H9 (cell line): ENCODE data around the gene KIF27. TPM values are rescaled to one million over a fixed set of nuclear protein-coding genes. Genes with fewer than 3 reads are reported as not detected.

ENCODE experiments used
- DNase-seq: peaks from one replicate; pipeline ENCODE4 v3.0.0-alpha.2; 2017
- H2AFZ ChIP-seq: one replicate; pipeline ENCODE4 v1.6.1; 2013; ENCODE audit warnings: mild to moderate bottlenecking, low read length, control low read depth, moderate library complexity
- H2AK5ac ChIP-seq: 2 replicates; pipeline ENCODE4 v1.6.1; 2013; ENCODE audit warnings: low read length, control low read depth, mixed read lengths; ENCODE audit not compliant: insufficient read length
- H2BK120ac ChIP-seq: one replicate; pipeline ENCODE4 v1.6.1; 2013; ENCODE audit warnings: low read depth, mild to moderate bottlenecking, low read length, control low read depth, inconsistent platforms; ENCODE audit not compliant: poor library complexity, severe bottlenecking
- H2BK12ac ChIP-seq: 2 replicates; pipeline ENCODE4 v1.6.1; 2013; ENCODE audit warnings: low read length, control low read depth, mixed read lengths, low read depth; ENCODE audit not compliant: insufficient read length
- H2BK15ac ChIP-seq: 2 replicates; pipeline ENCODE4 v1.6.1; 2013; ENCODE audit warnings: low read depth, low read length, control low read depth
- H2BK20ac ChIP-seq: one replicate; pipeline ENCODE4 v1.6.1; 2013; ENCODE audit warnings: low read depth, mild to moderate bottlenecking, low read length, control low read depth, inconsistent platforms; ENCODE audit not compliant: poor library complexity, severe bottlenecking
- H2BK5ac ChIP-seq: 2 replicates; pipeline ENCODE4 v1.6.1; 2013; ENCODE audit warnings: low read length, control low read depth, mixed read lengths; ENCODE audit not compliant: insufficient read length
- H3K14ac ChIP-seq: 2 replicates; pipeline ENCODE4 v1.6.1; 2013; ENCODE audit warnings: low read length, control low read depth; ENCODE audit not compliant: insufficient read depth
- H3K18ac ChIP-seq: 2 replicates; pipeline ENCODE4 v1.6.1; 2013; ENCODE audit warnings: low read depth, mild to moderate bottlenecking, mixed read lengths, low read length, control low read depth; ENCODE audit not compliant: insufficient read length
- H3K23ac ChIP-seq: 2 replicates; pipeline ENCODE4 v1.6.1; 2013; ENCODE audit warnings: low read length, control low read depth, mixed read lengths, low read depth; ENCODE audit not compliant: insufficient read length
- H3K23me2 ChIP-seq: 2 replicates; pipeline ENCODE4 v1.6.1; 2013; ENCODE audit warnings: low read depth, mild to moderate bottlenecking, mixed read lengths, low read length, control low read depth; ENCODE audit not compliant: insufficient read length, poor library complexity, severe bottlenecking
- H3K27ac ChIP-seq: 2 replicates; pipeline ENCODE4 v1.5.1; 2013; ENCODE audit warnings: low read length, control low read depth, mixed read lengths, low read depth; ENCODE audit not compliant: insufficient read length
- H3K27me3 ChIP-seq: 2 replicates; pipeline ENCODE4 v1.6.1; 2013; ENCODE audit warnings: low read length, control low read depth, inconsistent platforms; ENCODE audit not compliant: insufficient read depth
- H3K4ac ChIP-seq: 2 replicates; pipeline ENCODE4 v1.6.1; 2013; ENCODE audit warnings: low read depth, mild to moderate bottlenecking, control low read depth, inconsistent platforms, low read length, moderate library complexity
- H3K4me1 ChIP-seq: 2 replicates; pipeline ENCODE4 v1.6.1; 2013; ENCODE audit warnings: low read length, control low read depth, inconsistent platforms; ENCODE audit not compliant: insufficient read depth
- H3K4me2 ChIP-seq: 2 replicates; pipeline ENCODE4 v1.6.1; 2013; ENCODE audit warnings: low read length, control low read depth, mixed read lengths; ENCODE audit not compliant: insufficient read length, insufficient read depth
- H3K56ac ChIP-seq: 2 replicates; pipeline ENCODE4 v1.6.1; 2013; ENCODE audit warnings: low read depth, mild to moderate bottlenecking, mixed read lengths, low read length, control low read depth; ENCODE audit not compliant: insufficient read length
- H3K79me1 ChIP-seq: 2 replicates; pipeline ENCODE4 v1.6.1; 2013; ENCODE audit warnings: low read depth, mild to moderate bottlenecking, moderate library complexity, low read length, control low read depth, inconsistent platforms; ENCODE audit not compliant: insufficient read depth, poor library complexity, severe bottlenecking
- H3K79me2 ChIP-seq: 2 replicates; pipeline ENCODE4 v1.6.1; 2013; ENCODE audit warnings: low read length, control low read depth, inconsistent platforms; ENCODE audit not compliant: insufficient read depth
- H3K9ac ChIP-seq: 2 replicates; pipeline ENCODE4 v1.6.1; 2013; ENCODE audit warnings: low read length, control low read depth, mixed read lengths; ENCODE audit not compliant: insufficient read length; ENCODE audit errors: extremely low read depth
- H3K9me3 ChIP-seq: one replicate; pipeline ENCODE4 v1.6.1; 2013; ENCODE audit warnings: low read depth, low read length, inconsistent platforms; ENCODE audit not compliant: control insufficient read depth
- H3T11ph ChIP-seq: one replicate; pipeline ENCODE4 v1.6.1; 2013; ENCODE audit warnings: mild to moderate bottlenecking, low read length, control low read depth, inconsistent platforms
- H4K20me1 ChIP-seq: one replicate; pipeline ENCODE4 v1.6.1; 2013; ENCODE audit not compliant: control insufficient read depth, insufficient read length, insufficient read depth
- H4K5ac ChIP-seq: 2 replicates; pipeline ENCODE4 v1.6.1; 2013; ENCODE audit warnings: low read depth, mild to moderate bottlenecking, mixed read lengths, low read length, control low read depth; ENCODE audit not compliant: insufficient read length
- H4K8ac ChIP-seq: replicated peaks from 2 replicates; pipeline ENCODE4 v1.6.1; 2013; ENCODE audit warnings: low read length, control low read depth, mixed read lengths, low read depth; ENCODE audit not compliant: insufficient read length
- H4K91ac ChIP-seq: 2 replicates; pipeline ENCODE4 v1.6.1; 2013; ENCODE audit warnings: low read depth, mild to moderate bottlenecking, moderate library complexity, mixed read lengths, low read length, control low read depth; ENCODE audit not compliant: insufficient read length
- H3K27ac Mint-ChIP-seq, 3 experiments: 2 replicates in 2 of 3; 3 replicates in 1 of 3; pipeline ENCODE4 v1.8.0; 2020 to 2021; ENCODE audit warnings: mixed read lengths in 3 of 3, mild to moderate bottlenecking in 1 of 3, moderate library complexity in 1 of 3
- H3K27me3 Mint-ChIP-seq: 2 replicates; pipeline ENCODE4 v1.8.0; 2021; ENCODE audit warnings: low read depth, mild to moderate bottlenecking, moderate library complexity, mixed read lengths
- H3K36me3 Mint-ChIP-seq, 3 experiments: 2 replicates in 2 of 3; 3 replicates in 1 of 3; pipeline ENCODE4 v1.8.0; 2020 to 2021; ENCODE audit warnings: low read depth in 3 of 3, mixed read lengths in 3 of 3; ENCODE audit not compliant: insufficient read depth in 1 of 3
- H3K4me1 Mint-ChIP-seq, 2 experiments: 2 replicates each; pipeline ENCODE4 v1.8.0; 2020; ENCODE audit warnings: mixed read lengths in 2 of 2
- H3K4me3 Mint-ChIP-seq, 2 experiments: 2 replicates in 1 of 2; 3 replicates in 1 of 2; pipeline ENCODE4 v1.8.0; 2020 to 2021; ENCODE audit warnings: mild to moderate bottlenecking in 2 of 2, mixed read lengths in 2 of 2, moderate library complexity in 1 of 2
- H3K9me3 Mint-ChIP-seq, 2 experiments: 2 replicates in 1 of 2; 3 replicates in 1 of 2; pipeline ENCODE4 v1.8.0; 2020; ENCODE audit warnings: mild to moderate bottlenecking in 2 of 2, mixed read lengths in 2 of 2, moderate library complexity in 1 of 2
- CTCF ChIP-seq: fragments of 200-600 bp; sonication (generic); conservative IDR thresholded peaks from 3 replicates; pipeline ENCODE4 v1.8.0; 2021; ENCODE audit warnings: antibody characterized with exemption, mild to moderate bottlenecking
- WGBS: extraction: QIAGEN DNeasy Blood & Tissue Kit; methylation state at CpG from one replicate; pipeline ENCODE4 v1.1.7; 2013; ENCODE audit warnings: missing lambda C conversion rate, low lambda C conversion rate, mixed read lengths; ENCODE audit not compliant: insufficient read length; ENCODE audit errors: extremely low coverage; 5-methylcytosine and 5-hydroxymethylcytosine counted together
- total RNA-seq: library from RNA; stranded (reverse); gene quantifications from 2 replicates; pipeline ENCODE4 v1.2.1, GENCODE V29; 2021

KIF27 gene
- total RNA-seq, 1 experiment from 2014 or later = 2.9 TPM

GRCh38 chr9:83927591-83927990 is 6.4 kb upstream of the KIF27 start:
- WGBS = no CpG with 5 or more reads among the region's 1 CpG
- peaks cover 1% of the 10 kb centered on the region; the same call in 1 of the 2 replicates for H3K27me3 Mint-ChIP-seq

More at GRCh38 chr9:83927591-83927990, 6.4 kb upstream of the KIF27 start:
- H3K18ac ChIP-seq = no peak overlapping the region
- H3K4me1 Mint-ChIP-seq = no peaks in the 10 kb centered on the region
- H3K4me3 Mint-ChIP-seq = no peak overlapping the region
- H2BK12ac ChIP-seq = no peak overlapping the region
- no peak overlapping the region for H3K56ac ChIP-seq
- no peaks in the 10 kb centered on the region for H4K20me1 ChIP-seq
- no peak overlapping the region for H3K4me2 ChIP-seq
- no peak overlapping the region for H2AFZ ChIP-seq
- H3K27ac ChIP-seq = no peak overlapping the region
- no peak overlapping the region for H2BK120ac ChIP-seq
- H3K79me1 ChIP-seq = no peaks in the 10 kb centered on the region
- H3K27ac Mint-ChIP-seq = no peak overlapping the region
- H3K4ac ChIP-seq = no peak overlapping the region
- H3T11ph ChIP-seq = no peak overlapping the region
- no peak for TF ChIP-seq CTCF
- no peak overlapping the region for H3K9ac ChIP-seq
- H4K5ac ChIP-seq = no peak overlapping the region
- no peaks in the 10 kb centered on the region for H3K4me1 ChIP-seq
- H4K91ac ChIP-seq = no peak overlapping the region
- H3K9me3 Mint-ChIP-seq = no peaks in the 10 kb centered on the region
- H3K79me2 ChIP-seq = no peaks in the 10 kb centered on the region
- no peak overlapping the region for H2BK5ac ChIP-seq
- no peaks in the 10 kb centered on the region for H3K36me3 Mint-ChIP-seq
- H2BK15ac ChIP-seq = no peak overlapping the region
- no peak overlapping the region for H3K14ac ChIP-seq
- no peaks in the 10 kb centered on the region for H3K9me3 ChIP-seq
- H3K27me3 ChIP-seq = no peaks in the 10 kb centered on the region
- no peak for DNase-seq
- no peak overlapping the region for H2BK20ac ChIP-seq
- H3K23ac ChIP-seq = no peak overlapping the region
- H2AK5ac ChIP-seq = no peak overlapping the region
- no peak overlapping the region for H4K8ac ChIP-seq
- no peaks in the 10 kb centered on the region for H3K23me2 ChIP-seq
